HG03439 (cell line): ENCODE measurements around the gene RPS6KA5.
"Not testable (repeated sequence)": the region's sequence is repeated elsewhere in the genome, so short reads cannot be mapped to it uniquely, and the experiment has no call there.

ENCODE experiments used
- ATAC-seq: cut with Tn5 transposase; IDR thresholded peaks from one replicate; pipeline ENCODE4 v1.9.1; 2021; ENCODE audit warnings: mild to moderate bottlenecking, moderate library complexity; ENCODE audit not compliant: unreplicated experiment

The RPS6KA5 gene

GRCh38 chr14:90942511-90942910, 117.9 kb downstream of the RPS6KA5 start:
- ATAC-seq: no peak

- no peak for ATAC-seq
Measured at GRCh38 chr14:90941706-90942105, 118.7 kb downstream of the RPS6KA5 start.

GRCh38 chr14:90940318-90940962, 120.0 kb downstream of the RPS6KA5 start:
- ATAC-seq: no peak

GRCh38 chr14:90939252-90939795, 121.1 kb downstream of the RPS6KA5 start:
- ATAC-seq: not testable (repeated sequence)

GRCh38 chr14:90938615-90939014, 121.8 kb downstream of the RPS6KA5 start:
- no peak for ATAC-seq

- ATAC-seq: no peak
Measured at GRCh38 chr14:90936757-90937440, 123.5 kb downstream of the RPS6KA5 start.

- ATAC-seq: no peak
Measured at GRCh38 chr14:90924621-90925340, 135.7 kb downstream of the RPS6KA5 start.

GRCh38 chr14:90922141-90922540, 138.3 kb downstream of the RPS6KA5 start:
- no peak for ATAC-seq

GRCh38 chr14:90911121-90911520, 149.3 kb downstream of the RPS6KA5 start:
- no peak for ATAC-seq

GRCh38 chr14:90907178-90907577, 153.3 kb downstream of the RPS6KA5 start:
- ATAC-seq: no peak

GRCh38 chr14:90905531-90905930, 154.9 kb downstream of the RPS6KA5 start:
- no peak for ATAC-seq

GRCh38 chr14:90903101-90903500, 157.3 kb downstream of the RPS6KA5 start:
- no peak for ATAC-seq

- ATAC-seq: no peak
Measured at GRCh38 chr14:90900476-90901083, 159.9 kb downstream of the RPS6KA5 start.

GRCh38 chr14:90897022-90897421, 163.4 kb downstream of the RPS6KA5 start:
- ATAC-seq: no peak

- ATAC-seq: no peak
Measured at GRCh38 chr14:90894241-90894640, 166.2 kb downstream of the RPS6KA5 start.

GRCh38 chr14:90893510-90893909, 166.9 kb downstream of the RPS6KA5 start:
- no peak for ATAC-seq

GRCh38 chr14:90892970-90893369, 167.5 kb downstream of the RPS6KA5 start:
- no peak for ATAC-seq

- no peak for ATAC-seq
Measured at GRCh38 chr14:90891326-90891725, 169.1 kb downstream of the RPS6KA5 start.

- no peak for ATAC-seq
Measured at GRCh38 chr14:90890322-90891020, 170.0 kb downstream of the RPS6KA5 start.

- no peak for ATAC-seq
Measured at GRCh38 chr14:90886297-90886815, 174.1 kb downstream of the RPS6KA5 start.
